K562 (cell line): ENCODE results near the gene ETHE1. TPM values are rescaled to one million over a fixed set of nuclear protein-coding genes. Genes with fewer than 3 reads are reported as not detected.

ENCODE experiments used
- ARID3A ChIP-seq: IDR thresholded peaks from 2 replicates; pipeline ENCODE4 v1.6.1; 2012; ENCODE audit warnings: low read depth, low read length, improper control_type of control experiment, borderline replicate concordance
- ATF7 ChIP-seq: fragments of 450-650 bp; IDR thresholded peaks from 2 replicates; pipeline ENCODE4 v1.7.1; 2014; ENCODE audit warnings: mild to moderate bottlenecking, moderate library complexity
- BACH1 ChIP-seq: fragments of 200-800 bp; sonication (Bioruptor generic); IDR thresholded peaks from 2 replicates; pipeline ENCODE4 v1.6.1; 2016; ENCODE audit warnings: missing genetic modification characterization, missing compliant biosample characterization
- CREM ChIP-seq: IDR thresholded peaks from 2 replicates; pipeline ENCODE4 v1.6.1; 2014; ENCODE audit warnings: antibody characterized with exemption, low read depth
- CTCFL ChIP-seq: IDR thresholded peaks from 2 replicates; pipeline ENCODE4 v1.6.1; 2011; ENCODE audit warnings: borderline replicate concordance, low read depth, mild to moderate bottlenecking, moderate library complexity, low read length; ENCODE audit not compliant: insufficient read depth, poor library complexity, severe bottlenecking
- EZH2 ChIP-seq: IDR thresholded peaks from 2 replicates; pipeline ENCODE4 v1.6.1; 2012; ENCODE audit warnings: low read depth, mild to moderate bottlenecking, inconsistent platforms, low read length, borderline replicate concordance
- HDAC8 ChIP-seq: fragments of 450-650 bp; IDR thresholded peaks from 2 replicates; pipeline ENCODE4 v1.6.1; 2016; ENCODE audit warnings: mild to moderate bottlenecking, missing genetic modification characterization, moderate library complexity, missing compliant biosample characterization
- HES1 ChIP-seq: fragments of 450-650 bp; IDR thresholded peaks from 2 replicates; pipeline ENCODE4 v1.6.1; 2016; ENCODE audit warnings: low read depth, mild to moderate bottlenecking, moderate library complexity
- JUNB ChIP-seq: fragments of 450-650 bp; formaldehyde crosslinking; conservative IDR thresholded peaks from 2 replicates; pipeline ENCODE4 v1.4.0; 2020; ENCODE audit warnings: mild to moderate bottlenecking
- MYBL2 ChIP-seq, 2 experiments: fragments of 450-650 bp in 1 of 2; sonication (generic) in 1 of 2; formaldehyde crosslinking in 1 of 2; IDR thresholded peaks; 2 replicates each; pipeline versions ENCODE4 v1.6.1 to v1.8.1; 2017 to 2022; ENCODE audit warnings: borderline replicate concordance in 1 of 2, inconsistent platforms in 1 of 2, low read depth in 1 of 2, mild to moderate bottlenecking in 1 of 2, missing genetic modification reagents in 1 of 2, moderate library complexity in 1 of 2
- NCOA6 ChIP-seq: fragments of 450-650 bp; IDR thresholded peaks from 2 replicates; pipeline ENCODE4 v1.6.1; 2017; ENCODE audit warnings: mild to moderate bottlenecking
- PHTF2 ChIP-seq: fragments of 250-450 bp; sonication (Bioruptor Pico); IDR thresholded peaks from 2 replicates; pipeline ENCODE4 v1.5.0; 2021; ENCODE audit warnings: mild to moderate bottlenecking
- RNF2 ChIP-seq: sonication (generic); IDR thresholded peaks from 2 replicates; pipeline ENCODE4 v1.6.1; 2016
- SIRT6 ChIP-seq: IDR thresholded peaks from one replicate; pipeline ENCODE4 v1.6.1; 2012; ENCODE audit warnings: low read depth, mild to moderate bottlenecking, control low read depth, inconsistent platforms, low read length, moderate library complexity
- U2AF1 ChIP-seq: fragments of 200-400 bp; formaldehyde crosslinking; optimal IDR thresholded peaks from 2 replicates; pipeline ENCODE3; 2017; ENCODE audit warnings: mild to moderate bottlenecking, low read depth, low read length, moderate library complexity
- USF2 ChIP-seq: sonication (generic); formaldehyde crosslinking; IDR thresholded peaks from 2 replicates; pipeline ENCODE4 v1.5.0; 2020; ENCODE audit warnings: missing genetic modification reagents
- ZBTB7A ChIP-seq: IDR thresholded peaks from 2 replicates; pipeline ENCODE4 v1.6.1; 2011; ENCODE audit warnings: low read depth, mild to moderate bottlenecking, low read length, moderate library complexity, borderline replicate concordance; ENCODE audit not compliant: control insufficient read depth
- ZNF561 ChIP-seq: fragments of 450-650 bp; formaldehyde crosslinking; conservative IDR thresholded peaks from 2 replicates; pipeline ENCODE4 v1.4.0; 2020; ENCODE audit warnings: mild to moderate bottlenecking, moderate library complexity
- polyA plus RNA-seq, 8 experiments: library from polyadenylated mRNA; depleted of rRNA in 4 of 8; stranded (reverse) in 5 of 8; unstranded in 3 of 8; fragments of >200 nt; fragmentation: Nextera tagmentation in 2 of 8; fragmentation: Illumina TruSeq in 1 of 8; extraction: Ambion mirVana in 2 of 8; extraction: Trizol in 1 of 8; gene quantifications; 2 replicates each; pipeline versions ENCODE4 v1.2.1 to v1.2.3, GENCODE V29; 2011 to 2014; ENCODE audit warnings: inconsistent platforms in 1 of 8, missing spikeins in 1 of 8
- total RNA-seq, 7 experiments: library from RNA; depleted of rRNA in 6 of 7; stranded (reverse); fragments of >200 nt in 6 of 7; fragmentation: Illumina TruSeq in 2 of 7; extraction: Trizol in 2 of 7; gene quantifications; 2 replicates each; pipeline versions ENCODE4 v1.2.1 to v1.2.3, GENCODE V29; 2011 to 2021; ENCODE audit warnings: low replicate concordance in 1 of 7
- TF ChIP-seq, protein P1 (sequence below): fragments of 250-450 bp; sonication (Bioruptor Pico); IDR thresholded peaks from 2 replicates; pipeline ENCODE4 v1.8.0; 2022; ENCODE audit warnings: moderate library complexity, mild to moderate bottlenecking, inconsistent platforms
- TF ChIP-seq, protein P2 (sequence below): fragments of 200-800 bp; sonication (Bioruptor generic); IDR thresholded peaks from 2 replicates; pipeline ENCODE4 v1.6.1; 2017; ENCODE audit warnings: missing genetic modification characterization, missing compliant biosample characterization

The ETHE1 gene
- total and polyA plus RNA-seq, 9 of the 15 experiments (the other 6 are each of a cell fraction or from before 2014, with no cell fraction given) = 2.9 to 21.0 (median 10.2) TPM

GRCh38 chr19:43462785-43463380, 64.1 kb downstream of the ETHE1 start (continued):
- no peak for TF ChIP-seq USF2 (CRISPR knock-in tag)
- no peak for TF ChIP-seq JUNB (CRISPR knock-in tag)
- TF ChIP-seq HDAC8 (tag) = no peak
- no peak for TF ChIP-seq PHTF2 (CRISPR knock-in tag)
- TF ChIP-seq, protein P1, sequence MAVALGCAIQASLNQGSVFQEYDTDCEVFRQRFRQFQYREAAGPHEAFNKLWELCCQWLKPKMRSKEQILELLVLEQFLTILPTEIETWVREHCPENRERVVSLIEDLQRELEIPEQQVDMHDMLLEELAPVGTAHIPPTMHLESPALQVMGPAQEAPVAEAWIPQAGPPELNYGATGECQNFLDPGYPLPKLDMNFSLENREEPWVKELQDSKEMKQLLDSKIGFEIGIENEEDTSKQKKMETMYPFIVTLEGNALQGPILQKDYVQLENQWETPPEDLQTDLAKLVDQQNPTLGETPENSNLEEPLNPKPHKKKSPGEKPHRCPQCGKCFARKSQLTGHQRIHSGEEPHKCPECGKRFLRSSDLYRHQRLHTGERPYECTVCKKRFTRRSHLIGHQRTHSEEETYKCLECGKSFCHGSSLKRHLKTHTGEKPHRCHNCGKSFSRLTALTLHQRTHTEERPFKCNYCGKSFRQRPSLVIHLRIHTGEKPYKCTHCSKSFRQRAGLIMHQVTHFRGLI (CRISPR knock-in tag) = no peak
- no peak for TF ChIP-seq RNF2
- TF ChIP-seq BACH1 (tag) = no peak
- TF ChIP-seq ZBTB7A = 0 out of 2 replicates have a peak, but pooled peaks have one; percentile 3
- no peak for TF ChIP-seq ZNF561 (CRISPR knock-in tag)
- TF ChIP-seq CTCFL = no peak
- TF ChIP-seq HES1 = no peak
- TF ChIP-seq U2AF1 = no peak
- TF ChIP-seq CREM = no peak
- TF ChIP-seq, protein P2, sequence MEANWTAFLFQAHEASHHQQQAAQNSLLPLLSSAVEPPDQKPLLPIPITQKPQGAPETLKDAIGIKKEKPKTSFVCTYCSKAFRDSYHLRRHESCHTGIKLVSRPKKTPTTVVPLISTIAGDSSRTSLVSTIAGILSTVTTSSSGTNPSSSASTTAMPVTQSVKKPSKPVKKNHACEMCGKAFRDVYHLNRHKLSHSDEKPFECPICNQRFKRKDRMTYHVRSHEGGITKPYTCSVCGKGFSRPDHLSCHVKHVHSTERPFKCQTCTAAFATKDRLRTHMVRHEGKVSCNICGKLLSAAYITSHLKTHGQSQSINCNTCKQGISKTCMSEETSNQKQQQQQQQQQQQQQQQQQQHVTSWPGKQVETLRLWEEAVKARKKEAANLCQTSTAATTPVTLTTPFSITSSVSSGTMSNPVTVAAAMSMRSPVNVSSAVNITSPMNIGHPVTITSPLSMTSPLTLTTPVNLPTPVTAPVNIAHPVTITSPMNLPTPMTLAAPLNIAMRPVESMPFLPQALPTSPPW (CRISPR knock-in tag) = no peak
- no peak for TF ChIP-seq SIRT6
- no peak for TF ChIP-seq ARID3A
- no peak for TF ChIP-seq MYBL2 (IDR thresholded peaks at IDR 0.05; ENCODE audit: low read depth)
- no peak for TF ChIP-seq MYBL2 (CRISPR knock-in tag; IDR thresholded peaks at IDR 0.05; ENCODE audit: borderline replicate concordance)
- no peak for TF ChIP-seq EZH2
- peak; percentile 88 for TF ChIP-seq NCOA6
- TF ChIP-seq ATF7 = no peak
